Caco-2 (cell line): ENCODE measurements around the gene KCNQ5. TPM values are rescaled to one million over a fixed set of nuclear protein-coding genes. Genes with fewer than 3 reads are reported as not detected.

ENCODE experiments used
- BruUV-seq: library from RNA; stranded (reverse); fragments of 400-500 nt; replicated peaks from 2 replicates; lab custom pipeline; 2021; lab: Mats Ljungman, UMichigan
- CTCF ChIA-PET: fragments of 300-600 bp; sonication (Branson Sonifier 250); formaldehyde crosslinking; loops from one replicate; lab custom pipeline; 2022; ENCODE audit warnings: antibody characterized with exemption; lab: Charles Lee
- POLR2A ChIA-PET: fragments of 300-600 bp; sonication (Branson Sonifier 250); formaldehyde crosslinking; loops from one replicate; lab custom pipeline; 2022; ENCODE audit warnings: antibody characterized with exemption; lab: Charles Lee
- DNase-seq, 2 experiments: peaks; one replicate each; pipeline versions ENCODE4 v3.0.0 to v3.0.0-alpha.2; 2020 to 2022
- H3K27me3 ChIP-seq: replicated peaks from 2 replicates; pipeline ENCODE4 v1.6.0; 2011; ENCODE audit warnings: low read length; ENCODE audit not compliant: control insufficient read depth, insufficient read depth
- H3K36me3 ChIP-seq: 2 replicates; pipeline ENCODE4 v1.5.1; 2011; ENCODE audit warnings: low read length; ENCODE audit not compliant: control insufficient read depth, insufficient read depth
- H3K4me1 ChIP-seq: fragments of 250-450 bp; sonication (Bioruptor Pico); 2 replicates; pipeline ENCODE4 v1.5.1; 2020; ENCODE audit warnings: mild to moderate bottlenecking
- H3K4me3 ChIP-seq: 2 replicates; pipeline ENCODE4 v1.5.1; 2011; ENCODE audit warnings: low read depth, mild to moderate bottlenecking, control low read depth, low read length
- H3K9me3 ChIP-seq: fragments of 250-450 bp; sonication (Bioruptor Pico); 2 replicates; pipeline ENCODE4 v1.5.1; 2020; ENCODE audit warnings: mild to moderate bottlenecking, moderate library complexity
- H3K27ac Mint-ChIP-seq: one replicate; pipeline ENCODE4 v1.8.0; 2022; ENCODE audit warnings: mixed read lengths; ENCODE audit not compliant: unreplicated experiment
- H3K27me3 Mint-ChIP-seq: one replicate; pipeline ENCODE4 v1.8.0; 2022; ENCODE audit warnings: mixed read lengths; ENCODE audit not compliant: insufficient read depth, unreplicated experiment
- H3K36me3 Mint-ChIP-seq: one replicate; pipeline ENCODE4 v1.8.0; 2022; ENCODE audit warnings: mild to moderate bottlenecking, mixed read lengths; ENCODE audit not compliant: insufficient read depth, unreplicated experiment
- H3K4me1 Mint-ChIP-seq: one replicate; pipeline ENCODE4 v1.8.0; 2022; ENCODE audit warnings: low read depth, mixed read lengths; ENCODE audit not compliant: unreplicated experiment
- H3K4me3 Mint-ChIP-seq: one replicate; pipeline ENCODE4 v1.8.0; 2022; ENCODE audit warnings: mild to moderate bottlenecking, moderate library complexity, mixed read lengths; ENCODE audit not compliant: unreplicated experiment
- H3K9me3 Mint-ChIP-seq: one replicate; pipeline ENCODE4 v1.8.0; 2022; ENCODE audit warnings: mixed read lengths; ENCODE audit not compliant: unreplicated experiment
- intact Hi-C: fragments of 100-400 bp; cut with micrococcal nuclease; formaldehyde crosslinking; loops from one replicate; pipeline ENCODE4 v1.10.0; 2022; ENCODE audit not compliant: unreplicated experiment
- total RNA-seq: library from RNA; stranded (reverse); gene quantifications from 2 replicates; pipeline ENCODE4 v1.2.3, GENCODE V29; 2022
- TF ChIP-seq, protein P1 (sequence below), 2 experiments: fragments of 200-600 bp in 1 of 2; IDR thresholded peaks; 1 replicate in 1 of 2; 2 replicates in 1 of 2; pipeline versions ENCODE4 v1.5.1 to v1.8.0; 2011 to 2022; ENCODE audit warnings: antibody characterized with exemption in 1 of 2, control low read depth in 1 of 2, inconsistent platforms in 1 of 2, low read depth in 1 of 2, low read length in 1 of 2, mild to moderate bottlenecking in 1 of 2, moderate library complexity in 1 of 2; ENCODE audit not compliant: insufficient read depth in 1 of 2, severe bottlenecking in 1 of 2, unreplicated experiment in 1 of 2

The KCNQ5 gene
- total RNA-seq, 1 experiment from 2014 or later, result 0.20 TPM

DNA sequence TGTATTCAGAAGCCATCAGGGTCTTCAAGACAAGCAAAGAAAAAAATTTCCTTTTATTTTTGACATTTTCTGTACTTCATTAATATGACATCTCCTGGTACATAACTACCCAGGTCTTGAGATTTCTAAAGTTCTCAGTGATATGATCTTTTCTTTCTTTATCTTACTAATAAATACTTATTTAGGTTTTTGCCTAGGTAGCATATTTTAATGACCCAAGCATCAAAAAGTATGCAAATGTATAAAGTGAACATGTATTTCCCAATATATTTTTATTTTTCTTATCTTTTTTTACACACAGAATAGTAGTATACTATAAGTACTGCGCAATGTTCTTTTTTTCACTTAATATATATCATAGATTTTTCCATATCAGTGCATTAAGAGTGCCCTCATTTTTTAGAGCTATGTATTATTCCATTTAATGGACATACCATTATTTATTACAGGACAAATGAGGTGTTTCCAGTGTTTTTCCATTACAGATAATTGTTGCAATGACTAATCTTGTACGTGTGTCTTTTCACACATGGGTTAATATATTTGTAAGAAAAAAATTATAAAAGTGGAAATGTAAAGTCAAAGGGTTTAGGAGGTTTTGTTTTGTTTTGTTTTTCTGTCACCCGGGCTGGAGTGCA, 107.0 kb downstream of the KCNQ5 start:
- BruUV-seq, result no TSS peak
- Histone ChIP-seq H3K4me1 (no peaks in the 10 kb centered on the region), H3K4me3 (no peak overlapping the region), H3K36me3 (no peaks in the 10 kb centered on the region), H3K9me3 (no peaks in the 10 kb centered on the region), H3K27me3 (no peaks in the 10 kb centered on the region)
- Mint-ChIP-seq H3K9me3 (no peaks in the 10 kb centered on the region), H3K36me3 (no peaks in the 10 kb centered on the region), H3K4me3 (no peak overlapping the region), H3K27ac (no peak overlapping the region), H3K4me1 (no peaks in the 10 kb centered on the region), H3K27me3 (peaks cover 3% of the 10 kb centered on the region)
- DNase-seq, result no peak
- TF ChIP-seq, protein P1, sequence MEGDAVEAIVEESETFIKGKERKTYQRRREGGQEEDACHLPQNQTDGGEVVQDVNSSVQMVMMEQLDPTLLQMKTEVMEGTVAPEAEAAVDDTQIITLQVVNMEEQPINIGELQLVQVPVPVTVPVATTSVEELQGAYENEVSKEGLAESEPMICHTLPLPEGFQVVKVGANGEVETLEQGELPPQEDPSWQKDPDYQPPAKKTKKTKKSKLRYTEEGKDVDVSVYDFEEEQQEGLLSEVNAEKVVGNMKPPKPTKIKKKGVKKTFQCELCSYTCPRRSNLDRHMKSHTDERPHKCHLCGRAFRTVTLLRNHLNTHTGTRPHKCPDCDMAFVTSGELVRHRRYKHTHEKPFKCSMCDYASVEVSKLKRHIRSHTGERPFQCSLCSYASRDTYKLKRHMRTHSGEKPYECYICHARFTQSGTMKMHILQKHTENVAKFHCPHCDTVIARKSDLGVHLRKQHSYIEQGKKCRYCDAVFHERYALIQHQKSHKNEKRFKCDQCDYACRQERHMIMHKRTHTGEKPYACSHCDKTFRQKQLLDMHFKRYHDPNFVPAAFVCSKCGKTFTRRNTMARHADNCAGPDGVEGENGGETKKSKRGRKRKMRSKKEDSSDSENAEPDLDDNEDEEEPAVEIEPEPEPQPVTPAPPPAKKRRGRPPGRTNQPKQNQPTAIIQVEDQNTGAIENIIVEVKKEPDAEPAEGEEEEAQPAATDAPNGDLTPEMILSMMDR (IDR thresholded peaks at IDR 0.05; ENCODE audit: insufficient read depth in 1 of 2, low read depth in 1 of 2, low read length in 1 of 2, severe bottlenecking in 1 of 2, unreplicated experiment in 1 of 2), result no peak
- intact Hi-C loops, result no loop called here
- ChIA-PET POLR2A (no interaction called here), CTCF (no interaction called here)

DNA sequence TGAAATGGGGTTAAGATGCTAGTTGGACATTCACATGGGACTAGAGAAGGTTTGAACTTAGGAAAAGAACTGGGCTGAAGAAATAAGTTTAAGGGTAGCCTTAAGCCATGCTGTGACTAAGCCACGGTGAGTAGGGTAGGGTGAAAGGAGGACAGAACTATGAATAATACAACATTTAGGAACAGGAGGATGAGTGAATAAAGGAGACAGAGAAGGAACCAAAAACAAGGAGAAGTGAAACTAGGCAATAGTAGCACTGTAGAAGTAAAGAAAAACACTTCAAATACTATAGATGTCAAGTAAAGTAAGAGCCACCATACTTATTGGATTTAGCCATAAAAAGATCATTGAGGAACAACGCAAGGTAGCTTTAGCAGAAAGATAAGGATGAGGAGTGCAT, 111.2 kb downstream of the KCNQ5 start:
- Mint-ChIP-seq H3K36me3 (no peaks in the 10 kb centered on the region), H3K27me3 (no peaks in the 10 kb centered on the region), H3K4me3 (no peak overlapping the region), H3K9me3 (no peaks in the 10 kb centered on the region), H3K27ac (no peak overlapping the region), H3K4me1 (no peaks in the 10 kb centered on the region)
- Histone ChIP-seq H3K9me3 (no peaks in the 10 kb centered on the region), H3K4me1 (no peaks in the 10 kb centered on the region), H3K27me3 (no peaks in the 10 kb centered on the region), H3K4me3 (no peak overlapping the region), H3K36me3 (no peaks in the 10 kb centered on the region)
- TF ChIP-seq, protein P1 (IDR thresholded peaks at IDR 0.05; ENCODE audit: insufficient read depth in 1 of 2, low read depth in 1 of 2, low read length in 1 of 2, severe bottlenecking in 1 of 2, unreplicated experiment in 1 of 2), result no peak
- no TSS peak for BruUV-seq
- POLR2A ChIA-PET, result no interaction called here
- no peak for DNase-seq
- CTCF ChIA-PET, result no interaction called here
- intact Hi-C loops, result no loop called here

DNA sequence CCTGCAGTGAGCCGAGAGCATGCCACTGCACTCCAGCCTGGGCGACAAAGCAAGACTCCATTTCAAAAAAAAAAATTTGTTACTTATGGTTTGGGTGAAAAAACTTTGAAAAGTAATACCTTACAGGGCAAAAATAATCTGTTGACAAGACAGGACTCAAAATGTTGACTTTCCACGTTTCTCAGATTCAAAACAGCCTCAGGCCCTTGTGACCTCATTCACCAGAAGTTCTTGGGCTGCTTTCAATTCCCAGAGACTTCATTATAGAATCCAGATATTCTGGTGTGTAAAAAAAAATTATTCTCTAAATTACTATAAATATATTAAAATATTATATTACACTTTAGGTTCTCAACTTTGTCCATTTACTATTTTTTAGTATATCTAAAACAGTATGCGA, 116.2 kb downstream of the KCNQ5 start:
- Mint-ChIP-seq H3K27me3 (peaks cover 3% of the 10 kb centered on the region), H3K27ac (no peak overlapping the region), H3K4me1 (no peaks in the 10 kb centered on the region), H3K4me3 (no peak overlapping the region), H3K9me3 (no peaks in the 10 kb centered on the region), H3K36me3 (no peaks in the 10 kb centered on the region)
- no TSS peak for BruUV-seq
- H3K9me3 ChIP-seq, result no peaks in the 10 kb centered on the region
- H3K4me1 ChIP-seq, result no peaks in the 10 kb centered on the region
- no peaks in the 10 kb centered on the region for H3K27me3 ChIP-seq
- H3K4me3 ChIP-seq, result no peak overlapping the region
- DNase-seq, result no peak
- no peaks in the 10 kb centered on the region for H3K36me3 ChIP-seq
- ChIA-PET POLR2A (no interaction called here), CTCF (no interaction called here)
- intact Hi-C loops, result no loop called here
- TF ChIP-seq, protein P1 (IDR thresholded peaks at IDR 0.05; ENCODE audit: insufficient read depth in 1 of 2, low read depth in 1 of 2, low read length in 1 of 2, severe bottlenecking in 1 of 2, unreplicated experiment in 1 of 2), result no peak
